BE2C (cell line): Measurements from ENCODE around the gene RIPK3.

Experiments
- DNase-seq: peaks from one replicate; pipeline ENCODE4 v3.0.0-alpha.2; 2020
- H3K27me3 ChIP-seq: fragments of 250-450 bp; sonication (Bioruptor Pico); 2 replicates; pipeline ENCODE4 v1.5.1; 2020; ENCODE audit warnings: mild to moderate bottlenecking
- H3K36me3 ChIP-seq: fragments of 250-450 bp; sonication (Bioruptor Pico); 2 replicates; pipeline ENCODE4 v1.5.1; 2020; ENCODE audit warnings: mild to moderate bottlenecking
- H3K4me1 ChIP-seq: fragments of 250-450 bp; sonication (Bioruptor Pico); 2 replicates; pipeline ENCODE4 v1.5.1; 2020
- H3K4me3 ChIP-seq: 2 replicates; pipeline ENCODE4 v1.5.1; 2011; ENCODE audit warnings: low read depth, low read length
- H3K9me3 ChIP-seq: fragments of 250-450 bp; sonication (Bioruptor Pico); 2 replicates; pipeline ENCODE4 v1.5.1; 2020
- CTCF ChIP-seq: IDR thresholded peaks from 2 replicates; pipeline ENCODE4 v1.5.1; 2012; ENCODE audit warnings: mild to moderate bottlenecking, low read depth, low read length

Gene RIPK3

GRCh38 chr14:24311837-24312615 is 27.8 kb downstream of the RIPK3 start:
- Histone ChIP-seq H3K27me3 (peaks cover 16% of the 10 kb centered on the region), H3K4me3 (no peak overlapping the region), H3K4me1 (peaks cover 3% of the 10 kb centered on the region), H3K9me3 (peaks cover 10% of the 10 kb centered on the region), H3K36me3 (peaks cover 18% of the 10 kb centered on the region)
- DNase-seq: no peak
- TF ChIP-seq CTCF: no peak

GRCh38 chr14:24310646-24311604 is 28.9 kb downstream of the RIPK3 start, which contains the start of gene LTB4R:
Gene LTB4R, plus strand, starts transcription at chr14:24311502. Its CDS starts 4,150 bp downstream, at chr14:24315652.
- no peak for DNase-seq

GRCh38 chr14:24310265-24310645 is 29.5 kb downstream of the RIPK3 start:
- Histone ChIP-seq H3K4me3 (no peak overlapping the region), H3K9me3 (no peaks in the 10 kb centered on the region), H3K36me3 (peaks cover 31% of the 10 kb centered on the region), H3K4me1 (no peaks in the 10 kb centered on the region), H3K27me3 (no peaks in the 10 kb centered on the region; the same call in 1 of the 2 replicates)
- DNase-seq: no peak
- TF ChIP-seq CTCF: no peak

More at GRCh38 chr14:24310646-24311604, 28.9 kb downstream of the RIPK3 start, which contains the start of gene LTB4R:
- TF ChIP-seq CTCF: no peak
- Histone ChIP-seq H3K4me1 (peaks cover under 1% of the 10 kb centered on the region; the same call in 1 of the 2 replicates), H3K36me3 (peaks cover 24% of the 10 kb centered on the region), H3K9me3 (peaks cover 2% of the 10 kb centered on the region), H3K4me3 (no peak within 1 kb of the TSS), H3K27me3 (peaks cover 5% of the 10 kb centered on the region)

- H3K36me3 ChIP-seq: peaks cover 36% of the 10 kb centered on the region
- DNase-seq: no peak
- H3K27me3 ChIP-seq: no peaks in the 10 kb centered on the region
- H3K4me1 ChIP-seq: no peaks in the 10 kb centered on the region
- H3K9me3 ChIP-seq: no peaks in the 10 kb centered on the region
- TF ChIP-seq CTCF: no peak
- H3K4me3 ChIP-seq: no peak within 1 kb of the TSS
Measured at GRCh38 chr14:24309538-24310264, 30.1 kb downstream of the RIPK3 start, which contains the start of gene LTB4R2. Gene LTB4R2, plus strand, starts transcription at chr14:24310140. Its CDS starts 525 bp downstream, at chr14:24310665.

DNA sequence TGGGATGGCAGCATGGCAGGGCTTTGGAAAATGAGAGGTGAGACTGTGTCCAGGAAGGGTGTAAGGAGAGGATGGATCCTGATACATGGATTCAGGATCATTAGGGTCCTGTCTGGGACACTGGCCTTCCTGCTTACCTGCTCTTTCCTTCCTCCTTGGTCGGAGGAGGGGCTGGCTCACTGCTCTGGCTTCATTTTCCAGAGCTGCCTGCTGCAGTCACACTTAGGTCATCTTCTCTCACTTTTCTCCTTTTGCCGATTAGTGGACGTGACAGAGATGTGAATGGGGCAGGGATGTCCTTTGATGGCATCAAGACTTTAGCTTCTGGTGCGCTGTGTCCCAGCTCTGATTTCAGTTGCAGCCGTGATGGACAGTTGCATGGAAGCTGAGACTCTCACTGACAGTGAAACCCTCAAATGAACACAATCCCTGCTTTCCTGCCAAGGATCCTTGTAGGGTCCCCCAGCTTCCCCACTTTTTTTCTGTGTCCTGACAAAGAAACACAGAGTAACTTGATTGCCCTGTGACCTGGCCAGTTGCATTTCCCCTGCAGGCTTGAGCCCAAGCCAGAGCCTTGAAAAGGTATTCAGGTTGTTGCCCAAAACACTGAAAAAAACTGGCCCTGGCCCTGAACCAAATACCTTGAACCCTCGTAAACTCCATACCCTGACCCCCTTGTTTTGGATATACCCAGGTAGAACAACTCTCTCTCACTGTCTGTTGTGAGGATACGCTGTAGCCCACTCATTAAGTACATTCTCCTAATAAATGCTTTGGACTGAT is 31.3 kb downstream of the RIPK3 start:
- no peak for TF ChIP-seq CTCF
- peaks cover 46% of the 10 kb centered on the region for H3K36me3 ChIP-seq
- H3K27me3 ChIP-seq: no peaks in the 10 kb centered on the region
- no peak overlapping the region for H3K4me3 ChIP-seq
- H3K9me3 ChIP-seq: no peaks in the 10 kb centered on the region
- no peak for DNase-seq
- no peaks in the 10 kb centered on the region for H3K4me1 ChIP-seq
